ENCODE results near the gene PARL. TPM values are rescaled to one million over a fixed set of nuclear protein-coding genes. Genes with fewer than 3 reads are reported as not detected.

Gene PARL
- total and polyA plus RNA-seq, 2 of the 8 experiments (the other 6 are each of a cell fraction or from before 2014, with no cell fraction given), result 62.7 to 85.0 TPM

GRCh38 chr3:183796372-183796771, 88.3 kb downstream of the PARL start (continued):
- no peak for TF ChIP-seq CHD1 (IDR thresholded peaks at IDR 0.05; ENCODE audit: low read depth, low read length)
- no peak for TF ChIP-seq CTCF (IDR thresholded peaks at IDR 0.05; ENCODE audit: control extremely low read depth in 1 of 3, insufficient read depth in 1 of 3, low read depth in 1 of 3, low read length in 3 of 3)
- no peak for TF ChIP-seq KDM1A (IDR thresholded peaks at IDR 0.05; ENCODE audit: borderline replicate concordance, low read length)

Data from H1 (cell line).